HL-60 (cell line): ENCODE data around the gene GFER.

ENCODE experiments used
- DNase-seq, 2 experiments: peaks; one replicate each; pipeline ENCODE4 v3.0.0-alpha.2; 2010 to 2020; ENCODE audit warnings: low read depth in 1 of 2, low spot score in 1 of 2
- H3K27ac ChIP-seq: fragments of 250-450 bp; sonication (Bioruptor Pico); replicated peaks from 2 replicates; pipeline ENCODE4 v1.5.1; 2020; ENCODE audit warnings: mild to moderate bottlenecking, moderate library complexity
- H3K27me3 ChIP-seq: fragments of 250-450 bp; sonication (Bioruptor Pico); 2 replicates; pipeline ENCODE4 v1.5.1; 2021; ENCODE audit warnings: mild to moderate bottlenecking, moderate library complexity; ENCODE audit not compliant: insufficient read depth, poor library complexity, severe bottlenecking
- H3K4me3 ChIP-seq: replicated peaks from 2 replicates; pipeline ENCODE4 v1.5.1; 2011; ENCODE audit warnings: mild to moderate bottlenecking, control low read depth, low read length; ENCODE audit not compliant: insufficient read depth
- GABPA ChIP-seq: IDR thresholded peaks from 2 replicates; pipeline ENCODE4 v1.6.1; 2012; ENCODE audit warnings: low read depth
- POLR2AphosphoS5 ChIP-seq: IDR thresholded peaks from 2 replicates; pipeline ENCODE4 v1.6.1; 2012; ENCODE audit warnings: low read depth
- SPI1 ChIP-seq: IDR thresholded peaks from 2 replicates; pipeline ENCODE4 v1.6.1; 2012; ENCODE audit warnings: low read depth, mild to moderate bottlenecking, borderline replicate concordance
- TF ChIP-seq, protein P1 (sequence below): IDR thresholded peaks from one replicate; pipeline ENCODE4 v1.5.1; 2011; ENCODE audit warnings: low read length, control low read depth, inconsistent platforms; ENCODE audit not compliant: insufficient read depth
- TF ChIP-seq, protein P2 (sequence below): IDR thresholded peaks from 2 replicates; pipeline ENCODE4 v1.6.1; 2012; ENCODE audit warnings: low read depth; ENCODE audit not compliant: insufficient replicate concordance

The GFER gene

DNA sequence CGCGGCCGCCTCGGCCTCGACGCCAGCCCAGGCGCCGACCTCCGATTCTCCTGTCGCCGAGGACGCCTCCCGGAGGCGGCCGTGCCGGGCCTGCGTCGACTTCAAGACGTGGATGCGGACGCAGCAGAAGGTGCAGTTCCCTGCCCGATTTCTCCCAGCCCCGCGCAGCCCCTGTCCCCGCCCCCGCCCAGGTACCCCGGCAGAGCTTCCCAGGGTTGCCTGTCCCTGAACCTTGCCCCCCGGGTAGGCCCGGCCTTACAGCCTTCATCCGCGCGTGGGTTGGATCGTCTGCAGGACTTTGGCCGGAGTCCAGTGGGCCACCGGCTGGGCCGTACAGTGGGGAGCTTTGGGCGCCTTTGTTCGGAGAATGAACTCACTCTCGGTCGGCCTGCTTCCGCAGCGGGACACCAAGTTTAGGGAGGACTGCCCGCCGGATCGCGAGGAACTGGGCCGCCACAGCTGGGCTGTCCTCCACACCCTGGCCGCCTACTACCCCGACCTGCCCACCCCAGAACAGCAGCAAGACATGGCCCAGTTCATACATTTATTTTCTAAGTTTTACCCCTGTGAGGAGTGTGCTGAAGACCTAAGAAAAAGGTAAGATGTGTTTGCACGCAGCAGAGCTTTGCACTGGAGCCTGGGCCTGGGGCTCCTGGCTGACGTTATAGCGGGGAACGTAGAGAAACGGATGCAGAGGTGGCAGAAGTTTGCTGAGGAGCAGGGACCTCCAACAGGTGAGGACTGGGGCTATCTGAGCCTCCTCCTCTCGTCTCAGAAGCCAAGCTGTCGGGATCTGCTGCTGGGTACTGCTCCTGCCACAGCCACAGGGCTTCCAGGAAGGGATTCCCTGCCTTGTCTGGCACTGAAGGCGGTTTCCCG is 593 bp downstream of the GFER start:
- no peak for TF ChIP-seq SPI1
- TF ChIP-seq POLR2AphosphoS5, result peak; percentile 12; the same call in 1 of the 2 replicates
- Histone ChIP-seq H3K4me3 (peak overlapping the region; percentile 88), H3K27me3 (peaks cover 38% of the 10 kb centered on the region), H3K27ac (peak overlapping the region; percentile 40)
- no peak for DNase-seq

DNA sequence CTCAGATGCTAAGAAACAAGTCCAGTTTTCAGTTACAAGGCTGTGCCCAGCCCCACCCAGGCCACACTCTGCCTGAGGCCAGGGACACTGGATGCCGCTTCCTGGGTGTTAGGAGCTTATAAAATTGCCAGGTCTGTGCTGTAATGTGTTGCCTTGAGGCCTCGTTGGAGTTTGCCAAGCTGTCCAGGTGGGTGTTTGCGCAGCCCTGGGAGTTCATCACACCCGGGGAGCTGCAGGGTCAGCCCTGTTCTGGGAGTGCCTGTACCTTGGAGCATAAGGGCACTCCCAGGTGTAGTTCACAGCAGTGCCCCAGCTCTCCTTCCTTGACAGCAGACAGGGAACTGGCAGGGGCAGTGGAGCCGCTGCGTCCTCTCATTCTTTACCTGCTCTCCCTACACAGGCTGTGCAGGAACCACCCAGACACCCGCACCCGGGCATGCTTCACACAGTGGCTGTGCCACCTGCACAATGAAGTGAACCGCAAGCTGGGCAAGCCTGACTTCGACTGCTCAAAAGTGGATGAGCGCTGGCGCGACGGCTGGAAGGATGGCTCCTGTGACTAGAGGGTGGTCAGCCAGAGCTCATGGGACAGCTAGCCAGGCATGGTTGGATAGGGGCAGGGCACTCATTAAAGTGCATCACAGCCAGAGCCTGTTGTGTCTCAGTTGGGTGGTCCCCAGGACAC is 1.6 kb downstream of the GFER start:
- TF ChIP-seq, protein P1, sequence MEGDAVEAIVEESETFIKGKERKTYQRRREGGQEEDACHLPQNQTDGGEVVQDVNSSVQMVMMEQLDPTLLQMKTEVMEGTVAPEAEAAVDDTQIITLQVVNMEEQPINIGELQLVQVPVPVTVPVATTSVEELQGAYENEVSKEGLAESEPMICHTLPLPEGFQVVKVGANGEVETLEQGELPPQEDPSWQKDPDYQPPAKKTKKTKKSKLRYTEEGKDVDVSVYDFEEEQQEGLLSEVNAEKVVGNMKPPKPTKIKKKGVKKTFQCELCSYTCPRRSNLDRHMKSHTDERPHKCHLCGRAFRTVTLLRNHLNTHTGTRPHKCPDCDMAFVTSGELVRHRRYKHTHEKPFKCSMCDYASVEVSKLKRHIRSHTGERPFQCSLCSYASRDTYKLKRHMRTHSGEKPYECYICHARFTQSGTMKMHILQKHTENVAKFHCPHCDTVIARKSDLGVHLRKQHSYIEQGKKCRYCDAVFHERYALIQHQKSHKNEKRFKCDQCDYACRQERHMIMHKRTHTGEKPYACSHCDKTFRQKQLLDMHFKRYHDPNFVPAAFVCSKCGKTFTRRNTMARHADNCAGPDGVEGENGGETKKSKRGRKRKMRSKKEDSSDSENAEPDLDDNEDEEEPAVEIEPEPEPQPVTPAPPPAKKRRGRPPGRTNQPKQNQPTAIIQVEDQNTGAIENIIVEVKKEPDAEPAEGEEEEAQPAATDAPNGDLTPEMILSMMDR, result no peak
- TF ChIP-seq SPI1 (no peak), POLR2AphosphoS5 (no peak), GABPA (no peak)
- TF ChIP-seq, protein P2, sequence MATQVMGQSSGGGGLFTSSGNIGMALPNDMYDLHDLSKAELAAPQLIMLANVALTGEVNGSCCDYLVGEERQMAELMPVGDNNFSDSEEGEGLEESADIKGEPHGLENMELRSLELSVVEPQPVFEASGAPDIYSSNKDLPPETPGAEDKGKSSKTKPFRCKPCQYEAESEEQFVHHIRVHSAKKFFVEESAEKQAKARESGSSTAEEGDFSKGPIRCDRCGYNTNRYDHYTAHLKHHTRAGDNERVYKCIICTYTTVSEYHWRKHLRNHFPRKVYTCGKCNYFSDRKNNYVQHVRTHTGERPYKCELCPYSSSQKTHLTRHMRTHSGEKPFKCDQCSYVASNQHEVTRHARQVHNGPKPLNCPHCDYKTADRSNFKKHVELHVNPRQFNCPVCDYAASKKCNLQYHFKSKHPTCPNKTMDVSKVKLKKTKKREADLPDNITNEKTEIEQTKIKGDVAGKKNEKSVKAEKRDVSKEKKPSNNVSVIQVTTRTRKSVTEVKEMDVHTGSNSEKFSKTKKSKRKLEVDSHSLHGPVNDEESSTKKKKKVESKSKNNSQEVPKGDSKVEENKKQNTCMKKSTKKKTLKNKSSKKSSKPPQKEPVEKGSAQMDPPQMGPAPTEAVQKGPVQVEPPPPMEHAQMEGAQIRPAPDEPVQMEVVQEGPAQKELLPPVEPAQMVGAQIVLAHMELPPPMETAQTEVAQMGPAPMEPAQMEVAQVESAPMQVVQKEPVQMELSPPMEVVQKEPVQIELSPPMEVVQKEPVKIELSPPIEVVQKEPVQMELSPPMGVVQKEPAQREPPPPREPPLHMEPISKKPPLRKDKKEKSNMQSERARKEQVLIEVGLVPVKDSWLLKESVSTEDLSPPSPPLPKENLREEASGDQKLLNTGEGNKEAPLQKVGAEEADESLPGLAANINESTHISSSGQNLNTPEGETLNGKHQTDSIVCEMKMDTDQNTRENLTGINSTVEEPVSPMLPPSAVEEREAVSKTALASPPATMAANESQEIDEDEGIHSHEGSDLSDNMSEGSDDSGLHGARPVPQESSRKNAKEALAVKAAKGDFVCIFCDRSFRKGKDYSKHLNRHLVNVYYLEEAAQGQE, result no peak
- H3K27ac ChIP-seq, result no peak overlapping the region
- H3K4me3 ChIP-seq, result no peak overlapping the region
- no peak for DNase-seq
- peaks cover 34% of the 10 kb centered on the region for H3K27me3 ChIP-seq

DNA sequence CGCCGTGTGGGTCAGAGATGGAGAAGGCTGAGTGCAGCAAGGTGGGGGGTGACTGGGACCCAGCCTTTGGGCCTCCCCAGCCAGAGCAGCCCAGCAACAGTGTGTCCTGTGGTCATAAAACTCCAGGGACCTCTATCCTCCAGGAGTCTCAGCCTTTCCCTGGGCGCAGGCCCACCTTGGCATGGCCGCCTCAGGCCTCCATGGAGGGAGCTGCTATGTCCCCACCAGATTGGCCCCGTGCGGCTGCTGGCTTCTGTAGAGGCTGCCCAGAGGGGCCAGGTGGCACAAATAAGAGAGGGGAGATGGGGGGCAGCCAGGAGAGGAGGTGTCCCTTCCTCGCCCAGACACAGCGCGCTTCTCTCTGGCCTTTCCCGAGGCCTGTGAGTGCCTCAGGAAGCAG is 3.2 kb downstream of the GFER start:
- no peak for TF ChIP-seq POLR2AphosphoS5
- TF ChIP-seq, protein P1, result no peak
- TF ChIP-seq, protein P2, result no peak
- no peak for TF ChIP-seq GABPA
- no peak for TF ChIP-seq SPI1
- peaks cover 36% of the 10 kb centered on the region for H3K27me3 ChIP-seq
- no peak overlapping the region for H3K4me3 ChIP-seq
- H3K27ac ChIP-seq, result no peak overlapping the region
- no peak for DNase-seq
